Body of pancreas (tissue), 4 donors: Measurements from ENCODE around the gene SRD5A1.

ENCODE experiments used
- CTCF ChIP-seq, 7 experiments: fragments of 450-650 bp in 4 of 7; fragments of 200-600 bp in 3 of 7; sonication (generic) in 3 of 7; IDR thresholded peaks; one replicate each; pipeline ENCODE4 v1.5.1; 2016 to 2019; ENCODE audit warnings: antibody characterized with exemption in 7 of 7
- POLR2A ChIP-seq, 3 donors: fragments of 450-650 bp; IDR thresholded peaks; one replicate each; pipeline ENCODE4 v1.6.1; 2016; ENCODE audit warnings: antibody characterized with exemption in 3 of 3, mild to moderate bottlenecking in 2 of 3

- TF ChIP-seq CTCF (IDR thresholded peaks at IDR 0.05) (no peak), POLR2A (IDR thresholded peaks at IDR 0.05) (no peak)
Observed at GRCh38 chr5:6603643-6604042, 29.6 kb upstream of the SRD5A1 start.
